Femur (tissue), 1 donor: ENCODE data around the gene SLC34A1.

Source experiments
- DNase-seq: peaks from one replicate; pipeline ENCODE4 v3.0.0-alpha.2; 2017

The SLC34A1 gene

DNA sequence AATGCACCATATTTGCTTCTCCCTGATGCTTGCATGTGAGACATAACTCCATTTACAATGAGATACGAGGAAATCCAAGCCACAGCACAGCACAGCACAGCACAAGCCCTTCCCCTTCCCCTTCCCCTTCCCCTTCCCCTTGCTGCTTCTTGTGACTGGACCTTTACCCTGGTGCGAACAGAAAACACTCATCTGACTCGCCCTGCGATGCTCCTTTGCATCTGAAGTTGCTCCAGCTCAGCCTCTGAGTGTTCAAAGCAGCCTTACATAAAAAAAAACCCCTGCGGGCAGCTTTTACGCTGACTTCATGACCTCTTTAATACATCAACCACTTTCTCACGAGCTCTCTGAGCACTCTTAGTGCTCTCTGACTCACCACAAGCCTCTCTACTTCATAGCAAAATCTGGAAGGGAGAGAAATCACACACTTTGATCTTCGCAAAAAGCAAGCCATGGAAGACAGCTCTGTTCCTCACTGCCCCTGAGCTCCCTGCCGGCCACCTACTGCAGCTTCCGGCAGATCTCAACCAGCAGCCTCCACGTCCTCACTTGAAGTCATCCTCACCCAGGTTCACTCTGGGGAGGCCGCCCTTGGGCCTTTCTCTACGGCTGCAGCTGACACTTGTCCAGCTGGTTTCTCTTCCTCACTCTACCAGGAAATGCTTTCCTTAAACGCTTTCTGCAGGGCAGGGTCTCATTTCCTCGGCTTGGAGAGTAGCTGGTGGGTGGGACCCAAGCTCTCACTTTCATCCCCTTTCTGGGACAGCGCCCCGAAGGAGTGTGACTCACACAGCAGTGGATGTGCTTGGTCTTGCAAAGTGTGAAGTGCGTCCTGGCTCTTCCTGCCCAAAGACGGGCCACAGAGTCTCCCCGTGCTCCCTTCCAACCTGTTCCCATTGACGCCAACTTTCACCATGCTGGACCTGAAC lies 5.3 kb downstream of the SLC34A1 start:
- peak; percentile 65 for DNase-seq

DNA sequence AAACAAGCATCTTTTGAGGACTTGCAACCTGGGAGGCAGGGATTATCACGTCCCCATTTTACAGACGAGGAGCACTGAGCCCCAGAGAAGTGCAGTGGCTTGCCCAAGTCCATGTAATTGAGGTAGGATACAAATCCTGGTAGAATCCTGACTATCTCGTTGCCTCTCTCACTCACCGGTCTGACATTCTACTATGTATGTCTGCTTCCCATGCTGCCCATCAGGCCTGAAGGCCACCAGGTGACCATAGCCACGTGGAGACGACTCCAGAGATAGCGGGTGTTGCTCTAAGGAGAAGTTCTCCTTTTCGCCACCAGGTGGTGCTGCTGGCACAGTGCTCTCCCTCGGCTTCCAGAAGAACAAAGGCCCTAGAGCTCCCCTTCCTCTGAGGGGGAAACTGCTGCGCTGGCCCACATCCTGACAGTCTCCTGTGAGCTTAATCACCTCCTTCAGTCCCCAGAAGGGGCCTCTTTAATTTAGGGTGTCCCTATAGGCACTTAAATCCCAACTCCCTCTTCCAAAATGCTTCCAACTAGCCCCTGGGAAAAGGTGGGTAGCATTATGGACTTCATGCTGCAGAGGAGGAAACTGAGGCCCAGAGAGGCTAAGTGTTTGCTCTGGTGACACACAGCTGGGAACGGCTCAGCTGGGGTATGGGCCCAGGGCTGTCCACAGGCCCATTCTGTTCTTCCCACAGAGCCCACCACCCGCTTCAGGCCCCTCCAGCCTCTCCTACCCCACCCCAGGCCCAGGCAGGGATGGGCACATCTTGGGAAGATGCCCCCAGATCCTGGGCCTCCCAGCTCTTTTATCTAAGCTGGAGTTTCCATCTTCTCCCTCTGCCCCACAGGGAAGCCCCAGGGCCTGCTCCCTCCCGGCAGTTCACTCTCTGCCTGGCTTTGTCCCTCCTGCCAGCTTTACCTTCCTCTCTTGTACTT lies 6.4 kb downstream of the SLC34A1 start:
- DNase-seq: peak; percentile 92

GRCh38 chr5:177392765-177393164 lies 8.5 kb downstream of the SLC34A1 start:
- no peak for DNase-seq

DNA sequence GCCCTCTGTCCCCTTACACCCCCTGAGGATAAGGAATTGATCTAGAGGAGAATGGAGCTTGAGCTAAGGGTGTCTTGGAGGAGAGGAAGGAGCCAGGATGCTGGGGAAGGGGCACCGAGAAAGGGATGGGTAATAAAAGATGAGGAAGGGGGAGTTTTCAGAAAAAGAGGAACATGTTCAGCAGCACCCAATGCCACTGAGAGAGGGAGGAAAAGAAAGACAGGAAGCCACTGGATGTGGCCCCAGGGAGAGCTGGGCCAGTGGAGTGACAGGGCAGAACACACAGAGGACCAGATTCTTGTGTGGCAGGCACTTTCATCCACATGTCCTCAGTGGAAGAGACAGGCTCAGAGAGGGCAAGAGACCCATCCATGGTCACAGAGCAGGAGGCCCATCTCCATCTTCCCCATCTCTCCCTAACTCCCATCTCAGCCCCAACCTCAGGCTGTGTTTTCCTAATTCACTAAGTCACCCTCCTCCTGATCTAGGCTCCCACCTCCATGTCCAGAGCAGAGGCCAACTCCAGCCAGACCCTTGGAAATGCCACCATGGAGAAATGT lies 9.1 kb downstream of the SLC34A1 start:
- no peak for DNase-seq

GRCh38 chr5:177393990-177394389 lies 9.8 kb downstream of the SLC34A1 start:
- DNase-seq: no peak

DNA sequence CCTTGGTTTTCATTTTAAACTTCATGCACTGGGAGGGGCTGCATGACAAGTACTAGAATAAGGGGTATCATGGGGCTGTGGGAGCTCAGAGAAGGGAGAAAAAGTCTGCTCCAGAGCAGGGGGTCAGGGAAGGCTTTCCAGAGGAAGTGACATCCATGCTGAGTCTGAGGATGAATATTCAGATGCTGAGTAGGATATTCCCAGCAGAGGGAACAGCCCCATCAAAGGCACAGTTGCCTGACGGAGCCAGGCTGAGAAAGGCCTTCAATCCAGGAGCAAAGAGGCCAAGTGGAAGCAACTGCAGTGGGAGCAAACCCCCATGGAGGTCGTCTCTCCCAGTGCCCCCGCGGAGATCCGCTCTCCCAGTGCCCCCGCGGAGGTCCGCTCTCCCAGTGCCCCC lies 11.8 kb downstream of the SLC34A1 start:
- no peak for DNase-seq

GRCh38 chr5:177396807-177397206 lies 12.6 kb downstream of the SLC34A1 start:
- DNase-seq: no peak

GRCh38 chr5:177397875-177398390 lies 13.7 kb downstream of the SLC34A1 start:
- DNase-seq: no peak

DNA sequence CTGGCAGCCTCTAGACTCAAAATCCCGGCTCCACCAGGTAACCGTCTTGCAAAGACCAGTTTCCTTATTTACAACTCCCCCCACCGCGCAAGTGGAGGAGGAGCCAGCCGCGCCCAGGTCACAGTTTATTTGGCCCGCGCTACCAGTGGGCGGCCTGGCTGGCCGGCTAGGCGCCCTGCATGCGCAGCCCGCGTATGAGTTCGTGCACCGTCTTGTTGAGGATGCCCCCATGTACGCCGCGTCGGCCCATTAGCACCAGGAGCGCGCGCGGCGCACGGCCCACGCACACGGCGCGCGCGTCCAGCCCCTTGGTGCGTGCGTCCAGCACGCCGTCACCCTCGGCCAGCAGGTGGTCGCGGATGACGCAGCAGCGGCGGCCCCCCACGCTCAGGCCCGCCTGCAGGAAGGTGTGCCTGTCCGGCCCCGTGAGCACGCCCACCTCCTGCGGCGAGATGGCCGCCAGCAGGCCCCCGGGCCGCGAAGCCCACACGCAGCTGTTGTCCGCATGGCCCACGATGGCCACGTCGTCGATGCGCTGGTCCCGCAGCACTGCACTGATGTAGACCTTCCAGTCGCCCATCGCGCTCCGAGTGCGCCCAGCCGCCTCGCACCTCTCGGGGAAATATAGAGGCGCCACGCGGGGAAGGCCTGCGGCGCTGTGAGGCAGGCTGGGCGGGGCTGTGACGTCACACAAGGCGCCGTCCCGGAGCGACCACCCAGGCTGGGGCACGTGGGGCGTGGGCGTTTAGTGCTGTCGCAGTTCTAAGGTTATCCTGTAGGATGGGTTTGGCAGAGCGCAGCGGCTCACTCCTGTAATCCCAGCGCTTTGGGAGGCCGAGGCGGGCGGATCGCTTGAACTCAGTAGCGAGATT lies 16.0 kb downstream of the SLC34A1 start, which contains the start of gene PFN3:
TSS of gene PFN3 (minus strand) at position 665 of the 872 bp plus-strand sequence. CDS start at position 580, 85 bp downstream.
- DNase-seq: peak; percentile 72

DNA sequence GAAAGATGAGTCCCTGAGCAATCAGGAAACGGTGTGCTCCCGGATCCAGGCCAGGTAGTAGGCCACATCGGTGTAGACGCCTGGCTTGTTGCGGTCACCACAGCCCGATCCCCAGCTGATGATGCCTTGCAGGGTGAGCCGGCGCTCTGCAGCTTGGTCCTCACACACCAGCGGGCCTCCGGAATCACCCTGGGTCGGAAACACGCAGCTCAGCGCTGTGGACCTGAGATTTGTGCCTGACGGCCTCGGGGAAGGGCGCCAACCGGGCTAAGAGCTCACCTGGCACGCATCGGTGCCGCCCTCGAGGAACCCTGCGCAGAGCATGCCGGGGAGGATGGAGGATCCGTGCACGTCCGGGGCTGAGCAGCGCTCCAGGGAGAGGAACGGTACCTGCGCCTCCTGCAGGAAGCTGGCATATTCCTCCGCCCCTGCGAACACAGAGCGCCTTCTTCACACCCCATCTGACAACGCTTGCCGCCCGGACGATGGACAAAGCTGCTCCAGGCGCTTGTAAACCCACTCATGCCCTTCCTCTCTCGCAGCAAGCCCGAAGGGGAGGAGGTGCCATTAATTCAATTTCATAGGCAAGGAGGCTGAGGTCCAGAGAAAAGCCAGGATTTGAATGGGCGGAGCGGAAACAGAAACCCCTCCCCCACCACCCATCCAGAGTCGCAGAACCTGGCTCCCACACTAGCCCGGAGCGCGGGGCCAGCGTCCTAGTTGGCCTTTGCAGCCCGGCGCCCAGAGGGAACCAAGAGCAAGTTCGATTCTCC lies 18.2 kb downstream of the SLC34A1 start:
- DNase-seq: no peak

DNA sequence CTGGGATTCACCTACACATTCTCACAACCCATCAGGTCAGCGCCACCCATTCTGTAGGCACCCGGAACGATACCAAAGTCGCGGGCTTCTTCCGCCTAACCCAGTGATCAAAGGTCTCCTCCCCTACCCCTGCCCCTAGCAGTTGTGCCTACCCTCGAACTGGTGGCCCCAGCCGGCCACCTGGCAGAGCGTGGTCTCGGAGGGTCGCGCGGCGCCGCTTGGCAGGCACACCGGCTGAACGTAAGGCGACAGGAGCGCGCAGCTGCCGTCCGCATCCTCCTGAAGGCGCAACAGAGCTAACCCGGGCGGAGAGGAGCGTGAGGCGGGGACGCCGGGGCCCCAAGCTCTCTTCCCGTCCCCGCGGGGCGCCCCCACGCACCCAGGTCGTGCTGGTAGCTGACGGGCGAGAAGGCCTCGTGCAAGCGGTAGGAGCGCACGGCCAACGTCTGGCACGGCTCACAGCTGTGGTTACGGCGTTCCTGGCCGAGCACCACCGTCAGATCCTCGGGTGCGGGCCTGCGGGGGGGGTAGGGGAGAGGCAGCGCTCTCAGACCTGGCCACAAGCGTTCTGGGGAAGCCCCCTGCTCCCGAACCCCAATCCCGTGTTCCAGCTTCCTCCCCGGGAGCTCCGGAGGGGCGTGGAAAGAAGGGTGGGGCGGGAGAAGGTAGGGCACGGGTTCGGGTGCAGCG lies 19.0 kb downstream of the SLC34A1 start:
- DNase-seq: no peak

DNA sequence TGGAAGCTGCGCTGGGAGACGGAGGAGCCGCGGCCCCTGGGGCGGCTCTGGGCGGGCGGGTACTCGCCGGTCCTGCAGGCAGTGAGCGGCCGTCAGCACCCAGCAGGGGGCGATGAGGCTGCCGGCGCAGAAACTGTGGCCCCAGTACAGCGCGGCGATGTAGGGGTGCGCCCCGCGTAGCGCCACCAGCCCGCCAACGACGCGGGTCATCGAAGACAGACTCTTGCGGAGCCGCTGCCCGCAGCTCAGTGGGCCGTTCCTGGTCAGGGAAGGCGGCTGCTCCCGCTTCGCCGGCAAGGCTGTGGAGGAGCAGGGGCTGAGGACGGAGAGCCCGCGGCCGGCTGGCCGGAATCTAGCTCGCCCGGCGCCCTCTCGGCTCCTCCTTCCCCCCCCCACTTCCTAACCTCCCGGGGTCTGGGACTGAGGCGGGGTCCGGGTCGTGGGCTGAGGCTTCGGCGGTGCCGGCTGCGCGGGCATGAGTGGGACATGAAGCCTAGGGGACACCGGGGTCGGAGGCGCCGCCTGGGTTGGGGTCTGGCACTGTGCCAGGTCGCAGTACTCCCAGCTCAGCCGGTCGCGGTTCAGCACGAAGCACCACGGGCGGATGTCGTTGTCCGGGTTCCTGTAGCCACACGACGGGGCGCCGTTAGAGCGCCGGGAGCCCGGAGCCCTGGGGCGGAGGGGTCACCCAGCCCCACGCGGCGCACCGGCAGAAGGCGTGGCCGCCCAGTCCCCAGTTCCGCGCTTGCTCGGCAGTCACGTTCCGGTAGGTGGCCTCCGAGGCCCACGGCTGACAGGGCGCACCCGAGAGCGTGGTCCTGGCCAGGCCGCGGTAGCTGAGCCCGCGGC lies 19.8 kb downstream of the SLC34A1 start:
- DNase-seq: peak; percentile 87

DNA sequence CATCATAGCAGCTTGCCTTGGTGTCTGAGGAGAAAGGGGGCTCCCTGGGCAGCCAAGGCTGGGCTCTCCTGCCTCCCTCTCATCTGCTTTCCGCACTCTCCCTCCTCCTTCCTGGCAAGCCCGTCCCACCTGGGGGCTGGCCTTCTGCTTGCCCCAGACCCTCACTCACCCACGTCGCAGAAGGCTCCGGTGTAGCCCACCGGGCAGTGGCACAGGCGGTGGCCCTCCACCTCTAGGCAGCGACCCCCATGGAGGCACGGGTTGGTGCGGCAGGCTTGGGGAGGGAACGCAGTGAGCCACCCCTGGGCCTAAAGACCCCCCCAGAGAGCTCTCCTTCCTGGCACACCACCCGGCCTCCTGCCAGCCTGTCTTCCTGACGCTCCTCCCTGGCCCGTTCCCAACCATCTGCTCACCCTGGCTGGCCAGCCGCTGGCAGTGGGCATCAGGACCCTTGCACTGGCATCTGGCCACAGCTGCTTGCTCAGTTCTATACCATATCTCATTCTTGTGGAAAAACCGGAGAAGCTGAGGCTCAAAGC lies 20.5 kb downstream of the SLC34A1 start:
- DNase-seq: no peak

- DNase-seq: no peak
Observed at GRCh38 chr5:177405312-177405711, 21.1 kb downstream of the SLC34A1 start.

DNA sequence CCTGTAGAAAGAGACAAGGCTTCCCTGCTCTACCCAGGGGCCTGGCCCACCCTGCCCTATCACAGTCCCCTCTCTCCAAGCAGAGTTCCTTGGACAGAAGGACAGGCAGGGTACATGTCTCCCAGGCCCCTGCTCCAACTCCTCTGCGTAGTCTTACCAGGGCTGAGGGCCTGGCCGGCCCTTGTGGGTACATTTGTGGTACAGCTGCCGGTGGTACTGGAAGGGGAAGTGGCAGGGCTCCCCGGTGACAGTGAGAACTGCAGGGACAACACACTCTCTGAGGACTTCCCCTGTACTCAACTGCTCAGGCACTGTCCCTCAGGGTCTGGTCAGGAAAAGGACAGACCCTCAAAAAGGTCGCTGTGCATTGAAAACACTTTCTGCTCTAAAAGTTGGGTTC lies 21.6 kb downstream of the SLC34A1 start:
- DNase-seq: peak; percentile 37

- DNase-seq: no peak
Observed at GRCh38 chr5:177409043-177409801, 25.0 kb downstream of the SLC34A1 start, which contains the start of gene F12. F12 (minus strand) TSS chr5:177409564; CDS start chr5:177409527, 37 bp downstream.

GRCh38 chr5:177410575-177410974 lies 26.3 kb downstream of the SLC34A1 start:
- DNase-seq: no peak

DNA sequence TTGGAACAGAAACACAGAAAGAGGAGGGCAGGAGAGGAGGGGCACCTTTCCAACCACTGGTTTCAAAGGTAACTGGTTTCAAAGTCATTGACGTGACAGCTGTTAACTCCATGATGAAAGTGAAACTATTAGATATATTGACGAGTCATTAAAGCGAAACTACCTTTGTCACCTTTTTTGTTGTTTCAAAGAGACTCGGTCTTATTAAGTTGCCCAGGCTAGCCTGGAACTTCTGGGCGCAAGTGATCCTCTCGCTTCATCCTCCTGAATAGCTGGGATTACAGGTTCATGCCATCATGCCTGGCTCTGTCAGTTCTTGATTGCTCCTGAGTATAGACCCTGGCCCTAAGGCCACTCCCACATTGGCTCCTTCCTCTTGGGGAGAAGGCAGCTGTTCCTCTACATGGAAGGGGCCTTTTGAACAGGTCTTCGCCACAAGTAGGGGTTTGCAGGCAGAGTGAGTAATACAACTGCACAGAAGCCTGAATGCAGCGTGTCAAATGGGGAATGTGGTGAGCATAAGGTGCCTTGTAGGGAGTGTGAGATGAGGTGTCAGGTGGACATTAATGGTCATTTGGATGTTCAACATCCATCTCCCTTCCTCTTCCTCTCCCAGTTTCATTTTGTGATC lies 28.5 kb downstream of the SLC34A1 start:
- DNase-seq: no peak
